Measurements from ENCODE around the gene AURKAIP1.
"Not testable (repeated sequence)": the region's sequence is repeated elsewhere in the genome, so short reads cannot be mapped to it uniquely, and the experiment has no call there.

AURKAIP1 gene

GRCh38 chr1:1374929-1375662 lies at the start of gene AURKAIP1:
Gene AURKAIP1, minus strand, starts transcription at chr1:1375207. Its CDS starts 451 bp downstream, at chr1:1374756.
- in situ Hi-C loops (cut with MboI; ENCODE audit: low sequenced_read_pairs): no loop called here

GRCh38 chr1:1424707-1425106 lies 49.7 kb upstream of the AURKAIP1 start:
- in situ Hi-C loops (cut with MboI; ENCODE audit: low sequenced_read_pairs): no loop called here

GRCh38 chr1:1423245-1423597 lies 48.2 kb upstream of the AURKAIP1 start:
- in situ Hi-C loops (cut with MboI; ENCODE audit: low sequenced_read_pairs): no loop called here

GRCh38 chr1:1422465-1423244 lies 47.6 kb upstream of the AURKAIP1 start:
- in situ Hi-C loops (cut with MboI; ENCODE audit: low sequenced_read_pairs): no loop called here

GRCh38 chr1:1421907-1422464 lies 47.0 kb upstream of the AURKAIP1 start:
- in situ Hi-C loops (cut with MboI; ENCODE audit: low sequenced_read_pairs): no loop called here

GRCh38 chr1:1421147-1421906 lies 46.3 kb upstream of the AURKAIP1 start, which contains the start of gene ANKRD65:
Gene ANKRD65, minus strand, starts transcription at chr1:1421276. Its CDS starts 271 bp downstream, at chr1:1421005.
- in situ Hi-C loops (cut with MboI; ENCODE audit: low sequenced_read_pairs): no loop called here

GRCh38 chr1:1420654-1421141 lies 45.7 kb upstream of the AURKAIP1 start:
- in situ Hi-C loops (cut with MboI; ENCODE audit: low sequenced_read_pairs): no loop called here

- in situ Hi-C loops (cut with MboI; ENCODE audit: low sequenced_read_pairs): no loop called here
These were observed 45.0 kb upstream of the AURKAIP1 start for GRCh38 chr1:1419813-1420653.

GRCh38 chr1:1419363-1419812 lies 44.4 kb upstream of the AURKAIP1 start:
- in situ Hi-C loops (cut with MboI; ENCODE audit: low sequenced_read_pairs): no loop called here

GRCh38 chr1:1418464-1419362 lies 43.7 kb upstream of the AURKAIP1 start:
- in situ Hi-C loops (cut with MboI; ENCODE audit: low sequenced_read_pairs): no loop called here

- in situ Hi-C loops (cut with MboI; ENCODE audit: low sequenced_read_pairs): not testable (repeated sequence)
These were observed 42.9 kb upstream of the AURKAIP1 start for GRCh38 chr1:1417825-1418463.

GRCh38 chr1:1417396-1417795 lies 42.4 kb upstream of the AURKAIP1 start:
- in situ Hi-C loops (cut with MboI; ENCODE audit: low sequenced_read_pairs): not testable (repeated sequence)

- in situ Hi-C loops (cut with MboI; ENCODE audit: low sequenced_read_pairs): no loop called here
These were observed 40.7 kb upstream of the AURKAIP1 start for GRCh38 chr1:1415751-1416150.

- in situ Hi-C loops (cut with MboI; ENCODE audit: low sequenced_read_pairs): not testable (repeated sequence)
These were observed 37.4 kb upstream of the AURKAIP1 start for GRCh38 chr1:1412311-1412902.

GRCh38 chr1:1411626-1412025 lies 36.6 kb upstream of the AURKAIP1 start:
- in situ Hi-C loops (cut with MboI; ENCODE audit: low sequenced_read_pairs): no loop called here

GRCh38 chr1:1410238-1410637 lies 35.2 kb upstream of the AURKAIP1 start:
- in situ Hi-C loops (cut with MboI; ENCODE audit: low sequenced_read_pairs): not testable (repeated sequence)

GRCh38 chr1:1407636-1408318 lies 32.8 kb upstream of the AURKAIP1 start:
- in situ Hi-C loops (cut with MboI; ENCODE audit: low sequenced_read_pairs): no loop called here

All from HL-60/S4 treated with retinoic acid at 250 ng/mL for 4 days and 3 days (cell line).